ENCODE results near the gene PHF21B. TPM values are rescaled to one million over a fixed set of nuclear protein-coding genes. Genes with fewer than 3 reads are reported as not detected.

The PHF21B gene
- total RNA-seq, 3 donors from 2014 or later (not counting 1 experiment from before 2014, with no cell fraction given) = not detected

Other genes starting within 250 kb of the PHF21B start
- gene NUP50, start 153.9 kb upstream of the PHF21B start, total RNA-seq = 10 to 100 TPM; 63.9 to 99.4 (median 98.6) TPM
- 10 to 100 TPM; 32.6 to 39.1 (median 38.4) TPM for gene KIAA0930, start 230.9 kb upstream of the PHF21B start, total RNA-seq

All from natural killer cell (primary cell).